H9 (cell line): Measurements from ENCODE around the gene UNC5A. TPM values are rescaled to one million over a fixed set of nuclear protein-coding genes. Genes with fewer than 3 reads are reported as not detected.

ENCODE experiments used
- DNase-seq: peaks from one replicate; pipeline ENCODE4 v3.0.0-alpha.2; 2017
- H2AFZ ChIP-seq: one replicate; pipeline ENCODE4 v1.6.1; 2013; ENCODE audit warnings: mild to moderate bottlenecking, low read length, control low read depth, moderate library complexity
- H2AK5ac ChIP-seq: 2 replicates; pipeline ENCODE4 v1.6.1; 2013; ENCODE audit warnings: low read length, control low read depth, mixed read lengths; ENCODE audit not compliant: insufficient read length
- H2BK120ac ChIP-seq: one replicate; pipeline ENCODE4 v1.6.1; 2013; ENCODE audit warnings: low read depth, mild to moderate bottlenecking, low read length, control low read depth, inconsistent platforms; ENCODE audit not compliant: poor library complexity, severe bottlenecking
- H2BK12ac ChIP-seq: 2 replicates; pipeline ENCODE4 v1.6.1; 2013; ENCODE audit warnings: low read length, control low read depth, mixed read lengths, low read depth; ENCODE audit not compliant: insufficient read length
- H2BK15ac ChIP-seq: 2 replicates; pipeline ENCODE4 v1.6.1; 2013; ENCODE audit warnings: low read depth, low read length, control low read depth
- H2BK20ac ChIP-seq: one replicate; pipeline ENCODE4 v1.6.1; 2013; ENCODE audit warnings: low read depth, mild to moderate bottlenecking, low read length, control low read depth, inconsistent platforms; ENCODE audit not compliant: poor library complexity, severe bottlenecking
- H2BK5ac ChIP-seq: 2 replicates; pipeline ENCODE4 v1.6.1; 2013; ENCODE audit warnings: low read length, control low read depth, mixed read lengths; ENCODE audit not compliant: insufficient read length
- H3K14ac ChIP-seq: 2 replicates; pipeline ENCODE4 v1.6.1; 2013; ENCODE audit warnings: low read length, control low read depth; ENCODE audit not compliant: insufficient read depth
- H3K18ac ChIP-seq: 2 replicates; pipeline ENCODE4 v1.6.1; 2013; ENCODE audit warnings: low read depth, mild to moderate bottlenecking, mixed read lengths, low read length, control low read depth; ENCODE audit not compliant: insufficient read length
- H3K23ac ChIP-seq: 2 replicates; pipeline ENCODE4 v1.6.1; 2013; ENCODE audit warnings: low read length, control low read depth, mixed read lengths, low read depth; ENCODE audit not compliant: insufficient read length
- H3K23me2 ChIP-seq: 2 replicates; pipeline ENCODE4 v1.6.1; 2013; ENCODE audit warnings: low read depth, mild to moderate bottlenecking, mixed read lengths, low read length, control low read depth; ENCODE audit not compliant: insufficient read length, poor library complexity, severe bottlenecking
- H3K27ac ChIP-seq: 2 replicates; pipeline ENCODE4 v1.5.1; 2013; ENCODE audit warnings: low read length, control low read depth, mixed read lengths, low read depth; ENCODE audit not compliant: insufficient read length
- H3K27me3 ChIP-seq: 2 replicates; pipeline ENCODE4 v1.6.1; 2013; ENCODE audit warnings: low read length, control low read depth, inconsistent platforms; ENCODE audit not compliant: insufficient read depth
- H3K4ac ChIP-seq: 2 replicates; pipeline ENCODE4 v1.6.1; 2013; ENCODE audit warnings: low read depth, mild to moderate bottlenecking, control low read depth, inconsistent platforms, low read length, moderate library complexity
- H3K4me1 ChIP-seq: 2 replicates; pipeline ENCODE4 v1.6.1; 2013; ENCODE audit warnings: low read length, control low read depth, inconsistent platforms; ENCODE audit not compliant: insufficient read depth
- H3K4me2 ChIP-seq: 2 replicates; pipeline ENCODE4 v1.6.1; 2013; ENCODE audit warnings: low read length, control low read depth, mixed read lengths; ENCODE audit not compliant: insufficient read length, insufficient read depth
- H3K56ac ChIP-seq: 2 replicates; pipeline ENCODE4 v1.6.1; 2013; ENCODE audit warnings: low read depth, mild to moderate bottlenecking, mixed read lengths, low read length, control low read depth; ENCODE audit not compliant: insufficient read length
- H3K79me1 ChIP-seq: 2 replicates; pipeline ENCODE4 v1.6.1; 2013; ENCODE audit warnings: low read depth, mild to moderate bottlenecking, moderate library complexity, low read length, control low read depth, inconsistent platforms; ENCODE audit not compliant: insufficient read depth, poor library complexity, severe bottlenecking
- H3K79me2 ChIP-seq: 2 replicates; pipeline ENCODE4 v1.6.1; 2013; ENCODE audit warnings: low read length, control low read depth, inconsistent platforms; ENCODE audit not compliant: insufficient read depth
- H3K9ac ChIP-seq: 2 replicates; pipeline ENCODE4 v1.6.1; 2013; ENCODE audit warnings: low read length, control low read depth, mixed read lengths; ENCODE audit not compliant: insufficient read length; ENCODE audit errors: extremely low read depth
- H3K9me3 ChIP-seq: one replicate; pipeline ENCODE4 v1.6.1; 2013; ENCODE audit warnings: low read depth, low read length, inconsistent platforms; ENCODE audit not compliant: control insufficient read depth
- H3T11ph ChIP-seq: one replicate; pipeline ENCODE4 v1.6.1; 2013; ENCODE audit warnings: mild to moderate bottlenecking, low read length, control low read depth, inconsistent platforms
- H4K20me1 ChIP-seq: one replicate; pipeline ENCODE4 v1.6.1; 2013; ENCODE audit not compliant: control insufficient read depth, insufficient read length, insufficient read depth
- H4K5ac ChIP-seq: 2 replicates; pipeline ENCODE4 v1.6.1; 2013; ENCODE audit warnings: low read depth, mild to moderate bottlenecking, mixed read lengths, low read length, control low read depth; ENCODE audit not compliant: insufficient read length
- H4K8ac ChIP-seq: replicated peaks from 2 replicates; pipeline ENCODE4 v1.6.1; 2013; ENCODE audit warnings: low read length, control low read depth, mixed read lengths, low read depth; ENCODE audit not compliant: insufficient read length
- H4K91ac ChIP-seq: 2 replicates; pipeline ENCODE4 v1.6.1; 2013; ENCODE audit warnings: low read depth, mild to moderate bottlenecking, moderate library complexity, mixed read lengths, low read length, control low read depth; ENCODE audit not compliant: insufficient read length
- H3K27ac Mint-ChIP-seq, 3 experiments: 2 replicates in 2 of 3; 3 replicates in 1 of 3; pipeline ENCODE4 v1.8.0; 2020 to 2021; ENCODE audit warnings: mixed read lengths in 3 of 3, mild to moderate bottlenecking in 1 of 3, moderate library complexity in 1 of 3
- H3K27me3 Mint-ChIP-seq: 2 replicates; pipeline ENCODE4 v1.8.0; 2021; ENCODE audit warnings: low read depth, mild to moderate bottlenecking, moderate library complexity, mixed read lengths
- H3K36me3 Mint-ChIP-seq, 3 experiments: 2 replicates in 2 of 3; 3 replicates in 1 of 3; pipeline ENCODE4 v1.8.0; 2020 to 2021; ENCODE audit warnings: low read depth in 3 of 3, mixed read lengths in 3 of 3; ENCODE audit not compliant: insufficient read depth in 1 of 3
- H3K4me1 Mint-ChIP-seq, 2 experiments: 2 replicates each; pipeline ENCODE4 v1.8.0; 2020; ENCODE audit warnings: mixed read lengths in 2 of 2
- H3K4me3 Mint-ChIP-seq, 2 experiments: 2 replicates in 1 of 2; 3 replicates in 1 of 2; pipeline ENCODE4 v1.8.0; 2020 to 2021; ENCODE audit warnings: mild to moderate bottlenecking in 2 of 2, mixed read lengths in 2 of 2, moderate library complexity in 1 of 2
- H3K9me3 Mint-ChIP-seq, 2 experiments: 2 replicates in 1 of 2; 3 replicates in 1 of 2; pipeline ENCODE4 v1.8.0; 2020; ENCODE audit warnings: mild to moderate bottlenecking in 2 of 2, mixed read lengths in 2 of 2, moderate library complexity in 1 of 2
- WGBS: extraction: QIAGEN DNeasy Blood & Tissue Kit; methylation state at CpG from one replicate; pipeline ENCODE4 v1.1.7; 2013; ENCODE audit warnings: missing lambda C conversion rate, low lambda C conversion rate, mixed read lengths; ENCODE audit not compliant: insufficient read length; ENCODE audit errors: extremely low coverage; 5-methylcytosine and 5-hydroxymethylcytosine counted together
- total RNA-seq: library from RNA; stranded (reverse); gene quantifications from 2 replicates; pipeline ENCODE4 v1.2.1, GENCODE V29; 2021
- TF ChIP-seq, protein P1 (sequence below): fragments of 200-600 bp; sonication (generic); conservative IDR thresholded peaks from 3 replicates; pipeline ENCODE4 v1.8.0; 2021; ENCODE audit warnings: antibody characterized with exemption, mild to moderate bottlenecking

The UNC5A gene
- total RNA-seq, 1 experiment from 2014 or later, result 4.4 TPM

DNA sequence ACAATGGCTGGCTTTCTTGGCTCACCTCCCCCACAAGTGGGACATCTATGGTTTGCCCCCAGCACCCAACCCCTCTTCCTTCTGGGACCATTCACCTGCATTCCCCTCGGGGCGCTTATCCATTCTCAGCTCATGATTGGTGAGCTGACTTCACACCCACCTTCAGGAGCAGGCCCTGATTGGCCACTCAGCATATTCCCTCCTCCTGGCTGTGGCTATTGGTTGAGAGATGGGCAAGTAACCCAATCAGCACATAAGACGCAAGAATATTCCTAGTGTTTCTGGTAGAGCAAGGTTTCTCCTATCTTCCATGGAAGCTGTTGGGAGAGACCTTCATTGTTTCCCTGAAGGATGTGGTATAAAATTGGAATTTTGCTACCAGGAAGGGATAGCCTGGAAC is 22.7 kb upstream of the UNC5A start:
- H3K4ac ChIP-seq, result no peak overlapping the region
- no peak overlapping the region for H3K4me2 ChIP-seq
- H3K23me2 ChIP-seq, result no peaks in the 10 kb centered on the region
- no peaks in the 10 kb centered on the region for H3K79me2 ChIP-seq
- H2BK120ac ChIP-seq, result no peak overlapping the region
- H2BK12ac ChIP-seq, result no peak overlapping the region
- no peak overlapping the region for H3K27ac ChIP-seq
- no peak overlapping the region for H4K91ac ChIP-seq
- peak overlapping the region in 1 of 3 experiments; percentile 40; a peak in 1 of 7 replicates for H3K27ac Mint-ChIP-seq
- no peaks in the 10 kb centered on the region for H3K79me1 ChIP-seq
- TF ChIP-seq, protein P1, sequence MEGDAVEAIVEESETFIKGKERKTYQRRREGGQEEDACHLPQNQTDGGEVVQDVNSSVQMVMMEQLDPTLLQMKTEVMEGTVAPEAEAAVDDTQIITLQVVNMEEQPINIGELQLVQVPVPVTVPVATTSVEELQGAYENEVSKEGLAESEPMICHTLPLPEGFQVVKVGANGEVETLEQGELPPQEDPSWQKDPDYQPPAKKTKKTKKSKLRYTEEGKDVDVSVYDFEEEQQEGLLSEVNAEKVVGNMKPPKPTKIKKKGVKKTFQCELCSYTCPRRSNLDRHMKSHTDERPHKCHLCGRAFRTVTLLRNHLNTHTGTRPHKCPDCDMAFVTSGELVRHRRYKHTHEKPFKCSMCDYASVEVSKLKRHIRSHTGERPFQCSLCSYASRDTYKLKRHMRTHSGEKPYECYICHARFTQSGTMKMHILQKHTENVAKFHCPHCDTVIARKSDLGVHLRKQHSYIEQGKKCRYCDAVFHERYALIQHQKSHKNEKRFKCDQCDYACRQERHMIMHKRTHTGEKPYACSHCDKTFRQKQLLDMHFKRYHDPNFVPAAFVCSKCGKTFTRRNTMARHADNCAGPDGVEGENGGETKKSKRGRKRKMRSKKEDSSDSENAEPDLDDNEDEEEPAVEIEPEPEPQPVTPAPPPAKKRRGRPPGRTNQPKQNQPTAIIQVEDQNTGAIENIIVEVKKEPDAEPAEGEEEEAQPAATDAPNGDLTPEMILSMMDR, result no peak
- H3K4me3 Mint-ChIP-seq, result no peak overlapping the region
- no peak for DNase-seq
- H4K8ac ChIP-seq, result no peak overlapping the region
- no peaks in the 10 kb centered on the region for H4K20me1 ChIP-seq
- H3K9me3 Mint-ChIP-seq, result no peaks in the 10 kb centered on the region
- H2AK5ac ChIP-seq, result no peak overlapping the region
- no peak overlapping the region for H3K9ac ChIP-seq
- H4K5ac ChIP-seq, result no peak overlapping the region
- peaks cover 37% of the 10 kb centered on the region for H3K27me3 Mint-ChIP-seq
- H2BK20ac ChIP-seq, result no peak overlapping the region
- H3K36me3 Mint-ChIP-seq, result no peaks in the 10 kb centered on the region
- H2BK15ac ChIP-seq, result no peak overlapping the region
- H3K9me3 ChIP-seq, result no peaks in the 10 kb centered on the region
- WGBS, result no CpG with 5 or more reads among the region's 3 CpGs
- H3K56ac ChIP-seq, result no peak overlapping the region
- peaks cover 8% of the 10 kb centered on the region; the same call in 1 of the 2 replicates for H3K4me1 ChIP-seq
- H3K27me3 ChIP-seq, result no peaks in the 10 kb centered on the region; the same call in 1 of the 2 replicates
- H3K4me1 Mint-ChIP-seq, result peaks cover 32 to 45% of the 10 kb centered on the region in 2 experiments
- no peak overlapping the region for H2BK5ac ChIP-seq
- H3K23ac ChIP-seq, result no peak overlapping the region
- H3K14ac ChIP-seq, result no peak overlapping the region
- H3K18ac ChIP-seq, result no peak overlapping the region
- H2AFZ ChIP-seq, result no peak overlapping the region
- H3T11ph ChIP-seq, result no peak overlapping the region
